Measurements from ENCODE around the gene ENKUR.
A peak's percentile ranks its signal among the peaks of the same experiment; 100 is the strongest.

The ENKUR gene

GRCh38 chr10:25015828-25016375 lies at the start of gene ENKUR:
Gene ENKUR, minus strand, starts transcription at chr10:25016158. Its CDS starts 222 bp downstream, at chr10:25015936.
- H3K27me3 ChIP-seq (ENCODE audit: insufficient read depth, low read length): no peaks in the 10 kb centered on the region
- peak within 1 kb of the TSS; percentile 88 for H3K27ac ChIP-seq (ENCODE audit: low read depth, low read length)
- H3K4me1 ChIP-seq (ENCODE audit: control insufficient read depth, insufficient read depth, low read length, unreplicated experiment): peaks cover 12% of the 10 kb centered on the region
- H3K36me3 ChIP-seq (ENCODE audit: insufficient read depth, low read length): no peaks in the 10 kb centered on the region
- H2AFZ ChIP-seq (ENCODE audit: low read length, unreplicated experiment): peak within 1 kb of the TSS; percentile 100
- peaks cover 3% of the 10 kb centered on the region for H3K79me2 ChIP-seq (ENCODE audit: control insufficient read depth, insufficient read depth, low read length, unreplicated experiment)
- peak within 1 kb of the TSS; percentile 82 for H3K4me3 ChIP-seq (ENCODE audit: low read depth, low read length)

- Histone ChIP-seq H3K4me3 (ENCODE audit: low read depth, low read length) (no peak overlapping the region), H2AFZ (ENCODE audit: low read length, unreplicated experiment) (no peak overlapping the region), H3K4me1 (ENCODE audit: control insufficient read depth, insufficient read depth, low read length, unreplicated experiment) (peaks cover 24% of the 10 kb centered on the region), H3K27me3 (ENCODE audit: insufficient read depth, low read length) (no peaks in the 10 kb centered on the region), H3K27ac (ENCODE audit: low read depth, low read length) (no peak overlapping the region), H3K79me2 (ENCODE audit: control insufficient read depth, insufficient read depth, low read length, unreplicated experiment) (no peaks in the 10 kb centered on the region), H3K36me3 (ENCODE audit: insufficient read depth, low read length) (no peaks in the 10 kb centered on the region)
Observed at GRCh38 chr10:25064401-25064800, 48.4 kb upstream of the ENKUR start.

- H3K27ac ChIP-seq (ENCODE audit: low read depth, low read length): no peak overlapping the region
- H3K4me3 ChIP-seq (ENCODE audit: low read depth, low read length): no peak overlapping the region
- H2AFZ ChIP-seq (ENCODE audit: low read length, unreplicated experiment): no peak overlapping the region
- H3K36me3 ChIP-seq (ENCODE audit: insufficient read depth, low read length): no peaks in the 10 kb centered on the region
- no peaks in the 10 kb centered on the region for H3K27me3 ChIP-seq (ENCODE audit: insufficient read depth, low read length)
- H3K4me1 ChIP-seq (ENCODE audit: control insufficient read depth, insufficient read depth, low read length, unreplicated experiment): peaks cover 26% of the 10 kb centered on the region
- H3K79me2 ChIP-seq (ENCODE audit: control insufficient read depth, insufficient read depth, low read length, unreplicated experiment): no peaks in the 10 kb centered on the region
Observed at GRCh38 chr10:25063644-25064043, 47.7 kb upstream of the ENKUR start.

GRCh38 chr10:25063157-25063556 lies 47.2 kb upstream of the ENKUR start:
- Histone ChIP-seq H3K27ac (ENCODE audit: low read depth, low read length) (no peak overlapping the region), H3K36me3 (ENCODE audit: insufficient read depth, low read length) (no peaks in the 10 kb centered on the region), H3K4me3 (ENCODE audit: low read depth, low read length) (no peak overlapping the region), H3K79me2 (ENCODE audit: control insufficient read depth, insufficient read depth, low read length, unreplicated experiment) (no peaks in the 10 kb centered on the region), H3K4me1 (ENCODE audit: control insufficient read depth, insufficient read depth, low read length, unreplicated experiment) (peaks cover 26% of the 10 kb centered on the region), H3K27me3 (ENCODE audit: insufficient read depth, low read length) (no peaks in the 10 kb centered on the region), H2AFZ (ENCODE audit: low read length, unreplicated experiment) (no peak overlapping the region)

- Histone ChIP-seq H3K4me1 (ENCODE audit: control insufficient read depth, insufficient read depth, low read length, unreplicated experiment) (peaks cover 26% of the 10 kb centered on the region), H3K36me3 (ENCODE audit: insufficient read depth, low read length) (no peaks in the 10 kb centered on the region), H3K79me2 (ENCODE audit: control insufficient read depth, insufficient read depth, low read length, unreplicated experiment) (no peaks in the 10 kb centered on the region), H3K4me3 (ENCODE audit: low read depth, low read length) (peak overlapping the region; percentile 65), H3K27ac (ENCODE audit: low read depth, low read length) (peak overlapping the region; percentile 79), H3K27me3 (ENCODE audit: insufficient read depth, low read length) (no peaks in the 10 kb centered on the region), H2AFZ (ENCODE audit: low read length, unreplicated experiment) (peak overlapping the region; percentile 54)
Observed at GRCh38 chr10:25061711-25062449, 45.9 kb upstream of the ENKUR start.

- H3K36me3 ChIP-seq (ENCODE audit: insufficient read depth, low read length): no peaks in the 10 kb centered on the region
- H3K4me1 ChIP-seq (ENCODE audit: control insufficient read depth, insufficient read depth, low read length, unreplicated experiment): peaks cover 26% of the 10 kb centered on the region
- H2AFZ ChIP-seq (ENCODE audit: low read length, unreplicated experiment): no peak overlapping the region
- H3K27ac ChIP-seq (ENCODE audit: low read depth, low read length): 0 out of 2 replicates have a peak overlapping the region, but pooled peaks have one; percentile 79
- H3K79me2 ChIP-seq (ENCODE audit: control insufficient read depth, insufficient read depth, low read length, unreplicated experiment): no peaks in the 10 kb centered on the region
- no peak overlapping the region for H3K4me3 ChIP-seq (ENCODE audit: low read depth, low read length)
- H3K27me3 ChIP-seq (ENCODE audit: insufficient read depth, low read length): no peaks in the 10 kb centered on the region
Observed at GRCh38 chr10:25061125-25061524, 45.2 kb upstream of the ENKUR start.

GRCh38 chr10:25059990-25060389 lies 44.0 kb upstream of the ENKUR start:
- no peaks in the 10 kb centered on the region for H3K27me3 ChIP-seq (ENCODE audit: insufficient read depth, low read length)
- peak overlapping the region; percentile 85 for H2AFZ ChIP-seq (ENCODE audit: low read length, unreplicated experiment)
- H3K79me2 ChIP-seq (ENCODE audit: control insufficient read depth, insufficient read depth, low read length, unreplicated experiment): no peaks in the 10 kb centered on the region
- peaks cover 26% of the 10 kb centered on the region for H3K4me1 ChIP-seq (ENCODE audit: control insufficient read depth, insufficient read depth, low read length, unreplicated experiment)
- H3K4me3 ChIP-seq (ENCODE audit: low read depth, low read length): no peak overlapping the region
- H3K27ac ChIP-seq (ENCODE audit: low read depth, low read length): peak overlapping the region; percentile 64
- H3K36me3 ChIP-seq (ENCODE audit: insufficient read depth, low read length): no peaks in the 10 kb centered on the region

- Histone ChIP-seq H3K27me3 (ENCODE audit: insufficient read depth, low read length) (no peaks in the 10 kb centered on the region), H3K36me3 (ENCODE audit: insufficient read depth, low read length) (no peaks in the 10 kb centered on the region), H3K4me3 (ENCODE audit: low read depth, low read length) (no peak overlapping the region), H3K27ac (ENCODE audit: low read depth, low read length) (no peak overlapping the region), H3K4me1 (ENCODE audit: control insufficient read depth, insufficient read depth, low read length, unreplicated experiment) (peaks cover 26% of the 10 kb centered on the region), H3K79me2 (ENCODE audit: control insufficient read depth, insufficient read depth, low read length, unreplicated experiment) (no peaks in the 10 kb centered on the region), H2AFZ (ENCODE audit: low read length, unreplicated experiment) (no peak overlapping the region)
Observed at GRCh38 chr10:25057886-25058285, 41.9 kb upstream of the ENKUR start.

- Histone ChIP-seq H3K27me3 (ENCODE audit: insufficient read depth, low read length) (no peaks in the 10 kb centered on the region), H3K4me3 (ENCODE audit: low read depth, low read length) (no peak overlapping the region), H3K36me3 (ENCODE audit: insufficient read depth, low read length) (no peaks in the 10 kb centered on the region), H3K4me1 (ENCODE audit: control insufficient read depth, insufficient read depth, low read length, unreplicated experiment) (peaks cover 18% of the 10 kb centered on the region), H2AFZ (ENCODE audit: low read length, unreplicated experiment) (no peak overlapping the region), H3K79me2 (ENCODE audit: control insufficient read depth, insufficient read depth, low read length, unreplicated experiment) (no peaks in the 10 kb centered on the region), H3K27ac (ENCODE audit: low read depth, low read length) (no peak overlapping the region)
Observed at GRCh38 chr10:25056726-25057125, 40.8 kb upstream of the ENKUR start.

- Histone ChIP-seq H3K4me3 (ENCODE audit: low read depth, low read length) (no peak overlapping the region), H3K27ac (ENCODE audit: low read depth, low read length) (no peak overlapping the region), H2AFZ (ENCODE audit: low read length, unreplicated experiment) (no peak overlapping the region), H3K79me2 (ENCODE audit: control insufficient read depth, insufficient read depth, low read length, unreplicated experiment) (no peaks in the 10 kb centered on the region), H3K36me3 (ENCODE audit: insufficient read depth, low read length) (no peaks in the 10 kb centered on the region), H3K27me3 (ENCODE audit: insufficient read depth, low read length) (no peaks in the 10 kb centered on the region), H3K4me1 (ENCODE audit: control insufficient read depth, insufficient read depth, low read length, unreplicated experiment) (peaks cover 11% of the 10 kb centered on the region)
Observed at GRCh38 chr10:25052012-25052411, 36.1 kb upstream of the ENKUR start.

- Histone ChIP-seq H3K4me1 (ENCODE audit: control insufficient read depth, insufficient read depth, low read length, unreplicated experiment) (peaks cover 12% of the 10 kb centered on the region), H3K27ac (ENCODE audit: low read depth, low read length) (no peak overlapping the region), H3K79me2 (ENCODE audit: control insufficient read depth, insufficient read depth, low read length, unreplicated experiment) (no peaks in the 10 kb centered on the region), H3K36me3 (ENCODE audit: insufficient read depth, low read length) (no peaks in the 10 kb centered on the region), H2AFZ (ENCODE audit: low read length, unreplicated experiment) (no peak overlapping the region), H3K27me3 (ENCODE audit: insufficient read depth, low read length) (no peaks in the 10 kb centered on the region), H3K4me3 (ENCODE audit: low read depth, low read length) (no peak overlapping the region)
Observed at GRCh38 chr10:25050402-25050801, 34.4 kb upstream of the ENKUR start.
